Smooth muscle cell (in vitro differentiated cells): ENCODE results near the gene AIG1. TPM values are rescaled to one million over a fixed set of nuclear protein-coding genes. Genes with fewer than 3 reads are reported as not detected.

Experiments used
- DNase-seq: peaks from one replicate; lab custom pipeline; 2025; ENCODE audit not compliant: unreplicated experiment; lab: John Stamatoyannopoulos, UW
- H2AFZ ChIP-seq: fragments of 200-600 bp; sonication (generic); 2 replicates; pipeline ENCODE4 v1.6.0; 2016; ENCODE audit warnings: antibody characterized with exemption, low read depth, mild to moderate bottlenecking
- H3F3A ChIP-seq: fragments of 200-600 bp; sonication (generic); 2 replicates; pipeline ENCODE4 v1.6.0; 2017; ENCODE audit warnings: antibody characterized with exemption, low read depth
- H3K27ac ChIP-seq: fragments of 200-600 bp; sonication (generic); 2 replicates; pipeline ENCODE4 v1.5.1; 2016; ENCODE audit warnings: low read depth, mild to moderate bottlenecking
- H3K27me3 ChIP-seq: fragments of 200-600 bp; sonication (generic); 2 replicates; pipeline ENCODE4 v1.6.1; 2016; ENCODE audit warnings: low read depth, mild to moderate bottlenecking
- H3K36me3 ChIP-seq: fragments of 200-600 bp; sonication (generic); 2 replicates; pipeline ENCODE4 v1.5.1; 2016; ENCODE audit warnings: low read depth
- H3K4me1 ChIP-seq: fragments of 200-600 bp; sonication (generic); 2 replicates; pipeline ENCODE4 v1.5.1; 2016; ENCODE audit warnings: low read depth
- H3K4me2 ChIP-seq: fragments of 200-600 bp; sonication (generic); 2 replicates; pipeline ENCODE4 v1.6.0; 2016; ENCODE audit warnings: mild to moderate bottlenecking
- H3K4me3 ChIP-seq: fragments of 200-600 bp; sonication (generic); 2 replicates; pipeline ENCODE4 v1.5.1; 2016; ENCODE audit warnings: mild to moderate bottlenecking
- H3K79me2 ChIP-seq: fragments of 200-600 bp; sonication (generic); 2 replicates; pipeline ENCODE4 v1.6.0; 2016; ENCODE audit warnings: low read depth, mild to moderate bottlenecking
- H3K9ac ChIP-seq: fragments of 200-600 bp; sonication (generic); 2 replicates; pipeline ENCODE4 v1.6.0; 2016; ENCODE audit warnings: low read depth
- H3K9me3 ChIP-seq: fragments of 200-600 bp; sonication (generic); replicated peaks from 2 replicates; pipeline ENCODE4 v1.5.1; 2016; ENCODE audit warnings: low read depth
- H4K20me1 ChIP-seq: fragments of 200-600 bp; sonication (generic); 2 replicates; pipeline ENCODE4 v1.6.0; 2016; ENCODE audit warnings: low read depth
- WGBS: methylation state at CpG from one replicate; pipeline ENCODE4 v1.1.7; 2016; ENCODE audit warnings: low lambda C conversion rate; 5-methylcytosine and 5-hydroxymethylcytosine counted together
- polyA plus RNA-seq: library from polyadenylated mRNA; unstranded; fragments of >200 nt; fragmentation: Nextera tagmentation; extraction: Ambion mirVana; gene quantifications from 2 replicates; pipeline ENCODE4 v1.2.1, GENCODE V29; 2016
- total RNA-seq: library from RNA; depleted of rRNA; stranded (reverse); fragments of >200 nt; gene quantifications from 2 replicates; pipeline ENCODE4 v1.2.3, GENCODE V29; 2014
- TF ChIP-seq, protein P1 (sequence below): fragments of 200-600 bp; sonication (generic); IDR thresholded peaks from 2 replicates; pipeline ENCODE4 v1.5.1; 2017; ENCODE audit warnings: borderline replicate concordance, mild to moderate bottlenecking, antibody characterized with exemption; ENCODE audit not compliant: insufficient read depth, poor library complexity, severe bottlenecking

Gene AIG1
- total and polyA plus RNA-seq, 2 experiments from 2014 or later = 9.1 to 25.9 TPM

DNA sequence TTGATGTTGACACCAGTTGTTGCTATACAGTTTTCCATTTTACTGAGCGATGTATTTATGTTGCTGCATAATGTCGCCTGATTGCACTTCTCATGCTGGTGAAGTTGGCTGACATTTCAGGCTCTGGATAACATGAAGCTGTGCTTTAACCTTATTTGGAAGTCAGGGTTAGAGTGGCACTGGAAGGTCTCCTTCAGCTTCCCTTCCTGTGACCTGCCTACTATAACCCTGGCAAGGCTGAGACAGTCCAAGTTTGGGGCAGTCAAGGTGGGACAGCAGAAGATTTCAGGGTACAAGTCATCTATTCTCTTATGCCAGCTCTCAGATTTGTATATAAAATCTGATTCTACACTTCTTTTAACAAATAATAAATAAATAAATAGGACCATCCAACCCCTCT is 127.6 kb downstream of the AIG1 start:
- TF ChIP-seq, protein P1, sequence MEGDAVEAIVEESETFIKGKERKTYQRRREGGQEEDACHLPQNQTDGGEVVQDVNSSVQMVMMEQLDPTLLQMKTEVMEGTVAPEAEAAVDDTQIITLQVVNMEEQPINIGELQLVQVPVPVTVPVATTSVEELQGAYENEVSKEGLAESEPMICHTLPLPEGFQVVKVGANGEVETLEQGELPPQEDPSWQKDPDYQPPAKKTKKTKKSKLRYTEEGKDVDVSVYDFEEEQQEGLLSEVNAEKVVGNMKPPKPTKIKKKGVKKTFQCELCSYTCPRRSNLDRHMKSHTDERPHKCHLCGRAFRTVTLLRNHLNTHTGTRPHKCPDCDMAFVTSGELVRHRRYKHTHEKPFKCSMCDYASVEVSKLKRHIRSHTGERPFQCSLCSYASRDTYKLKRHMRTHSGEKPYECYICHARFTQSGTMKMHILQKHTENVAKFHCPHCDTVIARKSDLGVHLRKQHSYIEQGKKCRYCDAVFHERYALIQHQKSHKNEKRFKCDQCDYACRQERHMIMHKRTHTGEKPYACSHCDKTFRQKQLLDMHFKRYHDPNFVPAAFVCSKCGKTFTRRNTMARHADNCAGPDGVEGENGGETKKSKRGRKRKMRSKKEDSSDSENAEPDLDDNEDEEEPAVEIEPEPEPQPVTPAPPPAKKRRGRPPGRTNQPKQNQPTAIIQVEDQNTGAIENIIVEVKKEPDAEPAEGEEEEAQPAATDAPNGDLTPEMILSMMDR = no peak
- no peak for DNase-seq

DNA sequence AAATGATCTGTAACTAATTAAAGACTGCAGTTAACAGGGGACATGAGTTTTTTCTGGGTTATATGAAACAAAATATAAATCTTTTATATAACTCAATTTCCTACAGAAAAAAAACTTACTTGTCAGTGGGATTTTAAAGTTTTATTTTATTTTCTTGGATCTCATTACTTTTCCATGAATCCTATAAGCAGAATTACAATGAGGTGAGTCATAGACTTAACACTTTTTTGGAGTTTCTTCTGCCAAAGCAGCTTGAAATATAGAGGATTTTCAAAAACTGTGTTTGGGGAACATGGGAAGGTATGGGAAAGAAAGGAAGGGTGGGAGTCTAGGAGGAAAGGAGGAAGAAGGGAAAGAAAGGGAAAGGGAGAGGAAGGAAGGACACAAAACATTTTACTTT is 130.7 kb downstream of the AIG1 start:
- H3K4me3 ChIP-seq = no peak overlapping the region
- no peak overlapping the region for H3K9ac ChIP-seq
- no peaks in the 10 kb centered on the region for H3K36me3 ChIP-seq
- TF ChIP-seq, protein P1 = no peak
- peaks cover 6% of the 10 kb centered on the region for H3K27me3 ChIP-seq
- H4K20me1 ChIP-seq = no peaks in the 10 kb centered on the region
- H2AFZ ChIP-seq = no peak overlapping the region
- H3K27ac ChIP-seq = no peak overlapping the region
- no peaks in the 10 kb centered on the region for H3F3A ChIP-seq
- H3K4me1 ChIP-seq = no peaks in the 10 kb centered on the region
- no peak overlapping the region for H3K4me2 ChIP-seq
- no peaks in the 10 kb centered on the region for H3K79me2 ChIP-seq
- DNase-seq = no peak
- H3K9me3 ChIP-seq = no peaks in the 10 kb centered on the region

More for the DNA sequence above, 127.6 kb downstream of the AIG1 start:
- Histone ChIP-seq H3K27me3 (no peaks in the 10 kb centered on the region), H3K27ac (no peak overlapping the region), H3K79me2 (no peaks in the 10 kb centered on the region), H3F3A (no peaks in the 10 kb centered on the region), H4K20me1 (no peaks in the 10 kb centered on the region), H3K9me3 (no peaks in the 10 kb centered on the region), H2AFZ (no peak overlapping the region), H3K4me3 (no peak overlapping the region), H3K36me3 (no peaks in the 10 kb centered on the region), H3K4me2 (no peak overlapping the region), H3K9ac (no peak overlapping the region), H3K4me1 (no peaks in the 10 kb centered on the region)
- WGBS = 87% methylated on average over 2 of the region's 2 CpGs

DNA sequence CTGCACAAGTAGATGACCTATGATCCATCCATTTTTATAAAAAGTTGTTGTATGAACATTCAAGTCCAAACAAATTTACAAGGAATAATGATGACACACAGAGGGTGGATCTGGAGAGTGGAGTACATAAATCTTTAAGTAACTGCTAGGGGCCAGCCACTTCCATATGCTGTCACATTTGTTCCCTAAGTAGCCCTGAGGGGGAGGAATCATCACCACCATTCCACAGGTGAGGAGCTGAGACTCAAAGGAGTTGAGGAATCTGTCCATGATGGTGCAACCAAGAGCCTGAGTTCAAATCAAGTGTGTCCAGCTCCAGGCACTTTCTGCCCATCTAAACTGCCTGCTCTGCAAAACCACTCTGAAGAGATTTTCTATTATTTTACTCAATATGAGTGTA is 132.1 kb downstream of the AIG1 start:
- DNase-seq = no peak
- Histone ChIP-seq H3K9me3 (no peaks in the 10 kb centered on the region), H3K4me3 (no peak overlapping the region), H3K27me3 (peaks cover 6% of the 10 kb centered on the region), H2AFZ (no peak overlapping the region), H4K20me1 (no peaks in the 10 kb centered on the region), H3F3A (no peaks in the 10 kb centered on the region), H3K4me1 (no peaks in the 10 kb centered on the region), H3K36me3 (no peaks in the 10 kb centered on the region), H3K79me2 (no peaks in the 10 kb centered on the region), H3K4me2 (no peak overlapping the region), H3K27ac (no peak overlapping the region), H3K9ac (no peak overlapping the region)
- TF ChIP-seq, protein P1 = no peak

DNA sequence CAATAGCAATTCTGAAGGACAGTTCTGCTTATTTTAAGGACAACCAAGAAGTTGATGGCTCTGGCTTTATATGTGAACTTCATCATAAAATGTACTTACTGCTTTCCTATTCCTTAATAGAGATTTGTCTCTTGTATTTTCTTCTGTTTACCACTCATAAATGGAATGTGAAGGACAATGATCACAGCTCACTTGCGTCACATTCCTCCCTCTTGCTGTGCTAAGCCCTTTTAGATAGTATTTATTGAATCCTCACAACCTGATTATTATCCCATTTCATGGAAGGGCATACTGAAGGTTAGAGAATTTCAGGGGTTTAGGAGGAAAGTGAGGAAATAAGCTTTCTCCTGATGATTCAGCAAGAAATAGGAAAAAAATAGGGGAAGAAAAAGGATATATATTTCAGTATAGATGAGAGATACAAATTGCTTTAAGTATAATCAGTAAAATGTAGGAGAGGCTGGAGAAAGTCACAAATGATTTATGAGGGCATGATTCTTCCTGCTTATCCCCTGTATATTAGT is 132.9 kb downstream of the AIG1 start:
- 97% methylated on average over 1 of the region's 1 CpG for WGBS
- Histone ChIP-seq H4K20me1 (no peaks in the 10 kb centered on the region), H3K9me3 (no peaks in the 10 kb centered on the region), H3F3A (no peaks in the 10 kb centered on the region), H3K4me1 (no peaks in the 10 kb centered on the region), H3K27me3 (peaks cover 6% of the 10 kb centered on the region), H3K4me2 (no peak overlapping the region), H2AFZ (no peak overlapping the region), H3K79me2 (no peaks in the 10 kb centered on the region), H3K4me3 (no peak overlapping the region), H3K27ac (no peak overlapping the region), H3K9ac (no peak overlapping the region), H3K36me3 (no peaks in the 10 kb centered on the region)
- DNase-seq = no peak
- TF ChIP-seq, protein P1 = no peak
